Astrocyte of the spinal cord (primary cell): ENCODE data around the gene TRIM7.
A peak's percentile ranks its signal among the peaks of the same experiment; 100 is the strongest.

Source experiments
- DNase-seq: peaks from one replicate; pipeline ENCODE4 v3.0.0; 2011; ENCODE audit warnings: low read depth, low spot score
- H3K4me3 ChIP-seq: 2 replicates; pipeline ENCODE4 v1.5.1; 2011; ENCODE audit warnings: low read depth, mild to moderate bottlenecking, low read length, moderate library complexity
- CTCF ChIP-seq: IDR thresholded peaks from 2 replicates; pipeline ENCODE4 v1.5.1; 2012; ENCODE audit warnings: low read depth, mild to moderate bottlenecking, low read length, inconsistent platforms
- in situ Hi-C: cut with HindIII; loops from 2 replicates; pipeline ENCODE4 v1.10.0; 2017; ENCODE audit warnings: low sequenced_read_pairs

Gene TRIM7

GRCh38 chr5:181159286-181160151 lies 45.5 kb downstream of the TRIM7 start:
- peak; percentile 94 for TF ChIP-seq CTCF
- H3K4me3 ChIP-seq = no peak overlapping the region
- peak; percentile 73 for DNase-seq
- in situ Hi-C loops = no loop called here

GRCh38 chr5:181158869-181159268 lies 46.1 kb downstream of the TRIM7 start:
- H3K4me3 ChIP-seq = no peak overlapping the region
- TF ChIP-seq CTCF = no peak
- no peak for DNase-seq
- in situ Hi-C loops = no loop called here

GRCh38 chr5:181156758-181157157 lies 48.2 kb downstream of the TRIM7 start:
- H3K4me3 ChIP-seq = no peak overlapping the region
- in situ Hi-C loops = no loop called here
- DNase-seq = no peak
- no peak for TF ChIP-seq CTCF

- DNase-seq = no peak
- no peak for TF ChIP-seq CTCF
- H3K4me3 ChIP-seq = no peak overlapping the region
- in situ Hi-C loops = no loop called here
Measured at GRCh38 chr5:181153814-181154213, 51.2 kb downstream of the TRIM7 start.

GRCh38 chr5:181152406-181152805 lies 52.6 kb downstream of the TRIM7 start:
- in situ Hi-C loops = no loop called here
- H3K4me3 ChIP-seq = no peak overlapping the region
- no peak for DNase-seq
- TF ChIP-seq CTCF = no peak

- in situ Hi-C loops = no loop called here
- DNase-seq = no peak
- no peak overlapping the region for H3K4me3 ChIP-seq
- TF ChIP-seq CTCF = no peak
Measured at GRCh38 chr5:181151146-181151545, 53.9 kb downstream of the TRIM7 start.
